Measurements from ENCODE around the gene WDR82.

DNA sequence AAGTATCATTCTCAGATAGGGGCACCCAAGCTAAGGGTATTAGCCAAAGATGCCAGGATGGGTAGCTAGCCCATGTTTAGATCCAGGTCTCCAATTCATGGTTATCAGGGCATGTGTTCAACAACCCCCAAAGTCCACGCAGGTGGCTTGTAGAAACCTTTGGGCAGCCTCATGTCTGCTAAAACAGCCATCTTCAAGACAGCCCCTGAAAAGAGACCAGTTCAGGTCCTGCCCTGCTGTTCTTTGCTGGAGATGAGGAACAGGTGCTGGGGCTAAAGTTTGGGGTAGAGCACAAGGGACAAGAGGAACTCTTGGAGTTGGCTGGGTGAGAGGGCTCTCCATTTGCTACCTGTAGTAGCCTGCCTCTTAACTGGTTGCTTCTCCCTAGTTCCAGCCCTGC lies 28.3 kb downstream of the WDR82 start:
- TF ChIP-seq, protein P1, sequence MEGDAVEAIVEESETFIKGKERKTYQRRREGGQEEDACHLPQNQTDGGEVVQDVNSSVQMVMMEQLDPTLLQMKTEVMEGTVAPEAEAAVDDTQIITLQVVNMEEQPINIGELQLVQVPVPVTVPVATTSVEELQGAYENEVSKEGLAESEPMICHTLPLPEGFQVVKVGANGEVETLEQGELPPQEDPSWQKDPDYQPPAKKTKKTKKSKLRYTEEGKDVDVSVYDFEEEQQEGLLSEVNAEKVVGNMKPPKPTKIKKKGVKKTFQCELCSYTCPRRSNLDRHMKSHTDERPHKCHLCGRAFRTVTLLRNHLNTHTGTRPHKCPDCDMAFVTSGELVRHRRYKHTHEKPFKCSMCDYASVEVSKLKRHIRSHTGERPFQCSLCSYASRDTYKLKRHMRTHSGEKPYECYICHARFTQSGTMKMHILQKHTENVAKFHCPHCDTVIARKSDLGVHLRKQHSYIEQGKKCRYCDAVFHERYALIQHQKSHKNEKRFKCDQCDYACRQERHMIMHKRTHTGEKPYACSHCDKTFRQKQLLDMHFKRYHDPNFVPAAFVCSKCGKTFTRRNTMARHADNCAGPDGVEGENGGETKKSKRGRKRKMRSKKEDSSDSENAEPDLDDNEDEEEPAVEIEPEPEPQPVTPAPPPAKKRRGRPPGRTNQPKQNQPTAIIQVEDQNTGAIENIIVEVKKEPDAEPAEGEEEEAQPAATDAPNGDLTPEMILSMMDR (conservative IDR thresholded peaks at IDR 0.05; ENCODE audit: low read depth in 2 of 2), result no peak
- TF ChIP-seq POLR2AphosphoS5 (IDR thresholded peaks at IDR 0.05; ENCODE audit: low read depth), result no peak
- no peak for TF ChIP-seq NANOG (IDR thresholded peaks at IDR 0.05; ENCODE audit: borderline replicate concordance)
- no peak for TF ChIP-seq STAT1 (IDR thresholded peaks at IDR 0.05; ENCODE audit: unreplicated experiment)
- TF ChIP-seq, protein P2, sequence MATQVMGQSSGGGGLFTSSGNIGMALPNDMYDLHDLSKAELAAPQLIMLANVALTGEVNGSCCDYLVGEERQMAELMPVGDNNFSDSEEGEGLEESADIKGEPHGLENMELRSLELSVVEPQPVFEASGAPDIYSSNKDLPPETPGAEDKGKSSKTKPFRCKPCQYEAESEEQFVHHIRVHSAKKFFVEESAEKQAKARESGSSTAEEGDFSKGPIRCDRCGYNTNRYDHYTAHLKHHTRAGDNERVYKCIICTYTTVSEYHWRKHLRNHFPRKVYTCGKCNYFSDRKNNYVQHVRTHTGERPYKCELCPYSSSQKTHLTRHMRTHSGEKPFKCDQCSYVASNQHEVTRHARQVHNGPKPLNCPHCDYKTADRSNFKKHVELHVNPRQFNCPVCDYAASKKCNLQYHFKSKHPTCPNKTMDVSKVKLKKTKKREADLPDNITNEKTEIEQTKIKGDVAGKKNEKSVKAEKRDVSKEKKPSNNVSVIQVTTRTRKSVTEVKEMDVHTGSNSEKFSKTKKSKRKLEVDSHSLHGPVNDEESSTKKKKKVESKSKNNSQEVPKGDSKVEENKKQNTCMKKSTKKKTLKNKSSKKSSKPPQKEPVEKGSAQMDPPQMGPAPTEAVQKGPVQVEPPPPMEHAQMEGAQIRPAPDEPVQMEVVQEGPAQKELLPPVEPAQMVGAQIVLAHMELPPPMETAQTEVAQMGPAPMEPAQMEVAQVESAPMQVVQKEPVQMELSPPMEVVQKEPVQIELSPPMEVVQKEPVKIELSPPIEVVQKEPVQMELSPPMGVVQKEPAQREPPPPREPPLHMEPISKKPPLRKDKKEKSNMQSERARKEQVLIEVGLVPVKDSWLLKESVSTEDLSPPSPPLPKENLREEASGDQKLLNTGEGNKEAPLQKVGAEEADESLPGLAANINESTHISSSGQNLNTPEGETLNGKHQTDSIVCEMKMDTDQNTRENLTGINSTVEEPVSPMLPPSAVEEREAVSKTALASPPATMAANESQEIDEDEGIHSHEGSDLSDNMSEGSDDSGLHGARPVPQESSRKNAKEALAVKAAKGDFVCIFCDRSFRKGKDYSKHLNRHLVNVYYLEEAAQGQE (IDR thresholded peaks at IDR 0.05; ENCODE audit: unreplicated experiment), result no peak
- TF ChIP-seq, protein P3, sequence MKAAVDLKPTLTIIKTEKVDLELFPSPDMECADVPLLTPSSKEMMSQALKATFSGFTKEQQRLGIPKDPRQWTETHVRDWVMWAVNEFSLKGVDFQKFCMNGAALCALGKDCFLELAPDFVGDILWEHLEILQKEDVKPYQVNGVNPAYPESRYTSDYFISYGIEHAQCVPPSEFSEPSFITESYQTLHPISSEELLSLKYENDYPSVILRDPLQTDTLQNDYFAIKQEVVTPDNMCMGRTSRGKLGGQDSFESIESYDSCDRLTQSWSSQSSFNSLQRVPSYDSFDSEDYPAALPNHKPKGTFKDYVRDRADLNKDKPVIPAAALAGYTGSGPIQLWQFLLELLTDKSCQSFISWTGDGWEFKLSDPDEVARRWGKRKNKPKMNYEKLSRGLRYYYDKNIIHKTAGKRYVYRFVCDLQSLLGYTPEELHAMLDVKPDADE (IDR thresholded peaks at IDR 0.05), result no peak
- no peak for TF ChIP-seq CREB1 (CRISPR knock-in tag; IDR thresholded peaks at IDR 0.05; ENCODE audit: low read depth)
- no peak for TF ChIP-seq JUNB (IDR thresholded peaks at IDR 0.05; ENCODE audit: unreplicated experiment)
- no peak for TF ChIP-seq EZH2phosphoT487 (IDR thresholded peaks at IDR 0.05; ENCODE audit: unreplicated experiment)

All from GM23338 (cell line).